GM15510 (cell line): ENCODE measurements around the gene HPS1.

Experiments
- POLR2A ChIP-seq: IDR thresholded peaks from 3 replicates; pipeline ENCODE4 v1.6.1; 2011; ENCODE audit warnings: borderline replicate concordance; ENCODE audit not compliant: insufficient read length; ENCODE audit errors: extremely low read depth

Gene HPS1

DNA sequence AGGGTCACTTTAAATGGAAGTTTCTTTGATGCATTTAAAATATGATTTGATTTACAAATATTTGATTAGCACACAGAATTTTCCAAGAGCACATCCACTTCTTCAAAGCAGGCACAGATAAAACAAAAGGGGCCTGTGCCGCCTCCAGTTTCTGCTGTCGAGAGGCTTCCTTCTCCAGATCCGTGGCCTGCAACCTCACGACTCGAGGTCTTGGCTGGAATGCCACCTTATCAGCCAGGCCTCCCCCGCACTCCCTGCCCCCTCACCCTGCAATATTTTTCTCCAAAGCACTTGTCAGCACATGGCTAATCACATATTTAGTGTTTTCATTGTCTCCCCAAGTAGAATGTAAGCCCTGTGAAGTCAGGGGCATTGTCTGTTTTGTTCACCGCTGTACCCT lies 44.3 kb downstream of the HPS1 start:
- TF ChIP-seq POLR2A = no peak

DNA sequence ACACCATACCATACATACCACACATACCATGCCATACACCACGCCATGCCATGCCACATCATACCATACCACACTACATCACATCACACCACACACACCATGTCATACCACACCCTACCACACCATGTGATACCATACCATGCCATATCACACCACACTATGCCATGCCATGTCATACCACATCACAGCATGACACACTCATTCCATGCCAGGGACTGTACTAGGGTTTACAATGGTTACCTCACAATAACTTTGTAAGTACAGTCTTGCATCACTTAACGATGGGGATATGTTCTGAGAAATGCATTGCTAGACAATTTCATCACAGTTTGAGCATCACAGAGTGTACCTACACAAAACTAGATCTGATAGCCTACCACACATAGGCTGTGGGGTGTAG lies 46.3 kb downstream of the HPS1 start:
- no peak for TF ChIP-seq POLR2A

GRCh38 chr10:98399784-98400183 lies 47.0 kb downstream of the HPS1 start:
- TF ChIP-seq POLR2A = no peak

- TF ChIP-seq POLR2A = no peak
Measured at GRCh38 chr10:98397089-98397600, 49.6 kb downstream of the HPS1 start.

DNA sequence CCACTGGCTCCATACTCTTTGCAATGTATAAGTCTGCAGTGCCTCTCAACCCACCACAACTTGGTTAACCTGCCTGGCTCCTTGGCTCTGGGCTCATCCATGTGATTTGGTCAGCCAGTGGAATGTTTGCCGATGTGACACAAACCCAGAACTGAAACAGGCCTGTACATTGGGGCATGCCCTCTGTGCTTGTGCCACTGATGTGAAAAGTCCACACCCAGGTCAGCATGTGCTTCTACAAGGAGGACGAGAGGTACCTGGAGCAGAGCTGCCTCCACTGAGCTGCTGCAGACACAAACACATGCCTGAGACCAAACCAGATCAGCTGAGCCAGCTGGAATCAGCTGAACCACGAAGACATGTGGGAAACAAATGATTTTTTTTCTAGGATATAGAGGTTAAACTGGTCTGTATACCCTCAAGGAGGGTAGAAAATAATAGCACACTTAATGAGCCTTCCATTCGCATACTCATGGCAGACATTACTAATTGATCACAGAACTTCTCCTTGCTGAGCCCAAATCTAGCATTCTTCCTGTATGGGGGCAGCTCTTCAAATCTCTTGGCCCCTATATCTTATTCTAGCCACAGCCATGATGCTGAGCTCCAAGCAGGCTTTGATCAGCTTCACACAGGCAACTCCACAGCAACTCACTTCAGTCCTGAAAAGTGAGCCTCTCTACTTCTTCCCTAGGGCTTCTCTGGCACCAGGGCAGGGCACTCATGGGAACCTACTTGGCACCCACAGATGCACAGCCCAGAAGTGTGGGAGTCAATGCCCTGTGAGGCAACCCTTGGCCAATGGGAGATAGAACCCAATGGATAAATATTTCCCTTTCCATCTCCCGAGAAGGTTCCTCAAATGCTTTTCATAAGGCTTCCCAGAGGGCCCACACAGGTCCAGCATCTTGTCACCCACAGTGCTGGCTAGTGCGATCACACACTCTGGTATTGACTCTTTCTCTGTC lies 50.4 kb downstream of the HPS1 start:
- no peak for TF ChIP-seq POLR2A

DNA sequence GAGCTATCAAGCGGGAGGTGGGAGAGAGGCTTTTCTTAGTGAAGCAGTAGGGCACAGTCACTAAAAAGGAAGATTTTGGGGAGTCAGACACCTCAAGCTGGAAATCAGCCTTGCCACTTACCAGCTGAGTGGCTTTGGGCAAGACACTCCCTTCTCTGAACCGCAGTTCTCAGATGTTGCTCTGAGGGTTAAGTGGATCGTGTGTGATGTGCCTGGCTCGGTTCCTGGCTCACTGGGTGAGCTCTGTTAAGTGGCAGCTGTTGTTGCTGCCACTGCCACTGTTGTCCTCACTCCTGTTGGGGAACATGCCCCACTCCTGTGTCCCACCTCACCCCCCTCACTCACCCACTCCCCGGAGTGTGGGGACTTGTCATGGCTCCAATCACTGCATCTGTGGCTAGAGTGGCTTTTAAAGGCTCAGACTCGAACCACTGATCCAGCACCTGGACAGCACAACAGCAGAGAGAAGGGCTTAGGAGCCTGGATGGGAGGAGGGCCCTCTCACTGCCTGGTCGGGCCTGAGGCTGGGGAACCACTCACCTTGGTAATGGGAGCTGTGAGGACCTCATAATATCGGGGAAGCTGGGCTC lies 51.8 kb downstream of the HPS1 start:
- no peak for TF ChIP-seq POLR2A

DNA sequence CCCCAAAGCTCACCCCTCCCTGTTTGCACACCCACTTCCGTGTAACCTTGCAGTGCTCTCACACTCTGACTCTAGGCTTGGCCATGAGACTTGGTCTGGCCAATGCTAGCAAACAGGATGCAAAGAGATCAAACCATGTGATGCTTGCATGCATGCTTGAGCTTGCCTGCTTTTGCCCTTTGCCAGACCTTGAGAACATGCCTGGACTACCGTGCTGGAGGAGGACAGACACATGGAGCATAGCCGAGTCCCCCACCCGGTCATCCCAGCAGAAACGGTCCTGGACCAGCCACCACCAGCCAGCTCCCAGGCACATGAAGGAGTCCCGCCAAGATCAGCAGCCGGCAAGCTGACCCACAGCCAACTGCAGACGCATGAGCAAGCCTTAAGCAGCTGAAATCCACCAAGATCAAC lies 55.1 kb downstream of the HPS1 start:
- no peak for TF ChIP-seq POLR2A

DNA sequence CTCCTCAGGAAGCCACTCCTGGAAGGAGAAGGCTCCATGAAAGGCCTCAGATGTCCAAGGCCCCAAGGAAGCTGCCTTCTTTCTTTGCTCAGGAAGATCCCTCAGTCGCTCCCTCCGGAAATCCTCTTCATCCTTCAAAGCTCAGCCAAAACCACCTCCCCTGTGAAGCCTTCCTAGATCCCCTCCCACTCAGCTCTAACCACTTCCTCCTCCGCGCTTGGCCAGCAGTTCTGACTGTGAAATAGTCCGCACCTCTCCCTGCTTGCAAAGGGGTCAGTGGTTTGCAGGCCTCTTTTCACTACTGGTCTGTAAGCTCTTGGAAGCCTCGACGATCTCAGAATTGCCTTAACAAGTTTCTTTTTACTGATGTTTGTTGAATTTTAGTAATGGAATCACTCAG lies 55.7 kb downstream of the HPS1 start:
- no peak for TF ChIP-seq POLR2A

DNA sequence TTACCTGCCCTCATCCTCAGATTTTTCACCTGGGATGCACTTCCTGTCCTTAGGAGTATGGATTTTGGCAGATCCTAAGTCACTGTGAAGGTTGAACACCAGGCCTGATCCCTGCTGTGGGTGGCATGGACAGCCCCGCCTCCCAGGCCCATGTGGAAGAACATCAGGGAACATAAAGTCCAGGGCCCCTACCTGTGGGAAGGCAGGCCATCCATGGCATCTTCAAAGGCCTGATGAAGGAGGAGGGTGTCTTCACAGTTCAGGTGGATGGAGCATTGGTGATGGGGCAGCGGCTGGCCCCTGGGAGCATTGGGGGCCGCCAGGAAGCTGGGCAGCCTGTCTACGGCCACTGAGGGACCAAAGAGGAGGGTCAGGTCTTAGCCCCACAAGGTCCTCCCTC lies 56.3 kb downstream of the HPS1 start:
- no peak for TF ChIP-seq POLR2A

- no peak for TF ChIP-seq POLR2A
Measured at GRCh38 chr10:98389398-98389797, 57.3 kb downstream of the HPS1 start.

GRCh38 chr10:98388101-98388655 lies 58.6 kb downstream of the HPS1 start:
- no peak for TF ChIP-seq POLR2A

DNA sequence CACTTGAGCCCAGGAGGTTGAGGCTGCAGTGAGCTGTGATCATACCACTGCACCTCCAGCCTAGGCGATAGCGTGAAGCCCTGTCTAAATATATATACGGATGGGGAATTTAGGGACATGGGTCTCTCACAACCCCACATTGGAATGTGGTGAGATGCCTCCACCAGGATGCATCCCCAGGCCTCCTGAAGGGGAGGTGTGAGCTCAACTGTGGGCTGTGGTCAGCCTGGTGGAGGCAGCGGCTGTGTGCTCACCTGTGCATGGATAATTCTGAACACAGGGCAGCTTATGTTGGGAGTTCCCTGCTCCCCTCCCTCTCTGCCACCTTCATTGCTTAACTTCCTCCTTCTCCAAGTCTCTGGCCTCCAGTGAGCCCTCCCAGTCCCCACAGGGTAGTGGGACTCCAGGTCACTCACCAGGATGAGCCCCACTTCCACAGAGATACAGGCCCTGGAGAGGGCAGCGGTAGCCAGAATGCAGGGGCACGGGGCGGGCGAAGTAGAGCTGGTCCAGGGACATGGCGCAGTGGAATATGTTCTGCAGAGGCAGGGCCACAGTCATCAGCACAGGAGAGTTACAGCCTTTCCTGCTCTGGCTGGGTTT lies 62.1 kb downstream of the HPS1 start:
- no peak for TF ChIP-seq POLR2A

- no peak for TF ChIP-seq POLR2A
Measured at GRCh38 chr10:98383869-98384268, 62.9 kb downstream of the HPS1 start.

DNA sequence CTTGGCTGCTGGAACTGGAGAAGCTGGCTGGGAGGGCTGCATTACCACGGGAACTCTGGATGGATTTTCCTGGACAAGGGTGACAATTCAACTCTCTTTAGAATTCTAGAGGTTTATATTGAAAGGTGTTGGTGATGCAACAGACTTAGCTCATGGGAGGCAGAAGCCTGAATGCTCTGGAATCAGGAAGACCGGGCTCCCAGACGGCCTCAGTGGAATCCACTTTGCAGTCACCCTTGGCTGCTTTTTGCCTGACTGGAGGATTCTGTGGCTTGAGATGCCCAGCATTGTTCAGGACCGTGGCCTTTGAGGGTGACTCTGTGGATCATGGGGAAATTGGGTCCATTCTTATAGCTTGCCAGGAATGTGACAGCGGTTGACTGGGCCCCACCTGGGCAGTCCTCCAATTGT lies 64.0 kb downstream of the HPS1 start:
- TF ChIP-seq POLR2A = no peak
